ENCODE data around the gene SLC12A7. TPM values are rescaled to one million over a fixed set of nuclear protein-coding genes. Genes with fewer than 3 reads are reported as not detected.
A peak's percentile ranks its signal among the peaks of the same experiment; 100 is the strongest.

The SLC12A7 gene
- total and polyA plus RNA-seq, 2 of the 13 experiments (the other 11 are each of a cell fraction or from before 2014, with no cell fraction given): 14.0 to 18.5 TPM

- TF ChIP-seq GABPA (IDR thresholded peaks at IDR 0.05; ENCODE audit: low read depth, low read length) (no peak), GABPA (CRISPR knock-in tag; IDR thresholded peaks at IDR 0.05; ENCODE audit: low read depth) (no peak), ZNF670 (CRISPR knock-in tag; IDR thresholded peaks at IDR 0.05; ENCODE audit: borderline replicate concordance) (peak; percentile 61; the same call in 1 of the 2 replicates), ZNF496 (CRISPR knock-in tag; IDR thresholded peaks at IDR 0.05; ENCODE audit: insufficient replicate concordance) (no peak), GMEB2 (CRISPR knock-in tag; IDR thresholded peaks at IDR 0.05; ENCODE audit: low read depth) (no peak), ZNF552 (CRISPR knock-in tag; IDR thresholded peaks at IDR 0.05; ENCODE audit: borderline replicate concordance) (no peak; the same call in none of the 2 replicates), CSRNP2 (CRISPR knock-in tag; conservative IDR thresholded peaks at IDR 0.05; ENCODE audit: low read depth) (no peak), RFX3 (CRISPR knock-in tag; IDR thresholded peaks at IDR 0.05) (no peak), PRDM4 (CRISPR knock-in tag; IDR thresholded peaks at IDR 0.05; ENCODE audit: borderline replicate concordance) (no peak), HMGXB4 (CRISPR knock-in tag; IDR thresholded peaks at IDR 0.05; ENCODE audit: borderline replicate concordance in 1 of 2, low read depth in 1 of 2) (peak; percentile 65 to 80; a peak in 3 of 4 replicates), ZSCAN25 (CRISPR knock-in tag; IDR thresholded peaks at IDR 0.05) (peak; percentile 37; the same call in 1 of the 2 replicates), ZNF644 (CRISPR knock-in tag; IDR thresholded peaks at IDR 0.05; ENCODE audit: low read depth) (0 out of 2 replicates have a peak, but pooled peaks have one; percentile 26), KLF9 (CRISPR knock-in tag; IDR thresholded peaks at IDR 0.05; ENCODE audit: low read depth) (no peak), NRL (CRISPR knock-in tag; IDR thresholded peaks at IDR 0.05; ENCODE audit: borderline replicate concordance) (0 out of 2 replicates have a peak, but pooled peaks have one; percentile 13)
- TF ChIP-seq, protein P1, sequence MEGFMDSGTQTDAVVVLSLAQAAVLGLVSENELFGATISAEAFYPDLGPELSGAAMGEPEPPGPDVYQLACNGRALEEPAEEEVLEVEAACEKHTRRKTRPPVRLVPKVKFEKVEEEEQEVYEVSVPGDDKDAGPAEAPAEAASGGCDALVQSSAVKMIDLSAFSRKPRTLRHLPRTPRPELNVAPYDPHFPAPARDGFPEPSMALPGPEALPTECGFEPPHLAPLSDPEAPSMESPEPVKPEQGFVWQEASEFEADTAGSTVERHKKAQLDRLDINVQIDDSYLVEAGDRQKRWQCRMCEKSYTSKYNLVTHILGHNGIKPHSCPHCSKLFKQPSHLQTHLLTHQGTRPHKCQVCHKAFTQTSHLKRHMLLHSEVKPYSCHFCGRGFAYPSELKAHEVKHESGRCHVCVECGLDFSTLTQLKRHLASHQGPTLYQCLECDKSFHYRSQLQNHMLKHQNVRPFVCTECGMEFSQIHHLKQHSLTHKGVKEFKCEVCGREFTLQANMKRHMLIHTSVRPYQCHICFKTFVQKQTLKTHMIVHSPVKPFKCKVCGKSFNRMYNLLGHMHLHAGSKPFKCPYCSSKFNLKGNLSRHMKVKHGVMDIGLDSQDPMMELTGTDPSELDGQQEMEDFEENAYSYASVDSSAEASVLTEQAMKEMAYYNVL (CRISPR knock-in tag; IDR thresholded peaks at IDR 0.05; ENCODE audit: borderline replicate concordance): peak; percentile 68
- TF ChIP-seq, protein P2, sequence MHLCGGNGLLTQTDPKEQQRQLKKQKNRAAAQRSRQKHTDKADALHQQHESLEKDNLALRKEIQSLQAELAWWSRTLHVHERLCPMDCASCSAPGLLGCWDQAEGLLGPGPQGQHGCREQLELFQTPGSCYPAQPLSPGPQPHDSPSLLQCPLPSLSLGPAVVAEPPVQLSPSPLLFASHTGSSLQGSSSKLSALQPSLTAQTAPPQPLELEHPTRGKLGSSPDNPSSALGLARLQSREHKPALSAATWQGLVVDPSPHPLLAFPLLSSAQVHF (CRISPR knock-in tag; IDR thresholded peaks at IDR 0.05): no peak
Observed at GRCh38 chr5:1107167-1108022, 4.5 kb downstream of the SLC12A7 start (continued).
